GM21717 (cell line): ENCODE measurements around the gene MLST8.
"Not testable (repeated sequence)": the region's sequence is repeated elsewhere in the genome, so short reads cannot be mapped to it uniquely, and the experiment has no call there.

Experiments
- ATAC-seq: cut with Tn5 transposase; IDR thresholded peaks from one replicate; pipeline ENCODE4 v1.9.1; 2021; ENCODE audit warnings: mild to moderate bottlenecking, moderate library complexity; ENCODE audit not compliant: unreplicated experiment

The MLST8 gene

DNA sequence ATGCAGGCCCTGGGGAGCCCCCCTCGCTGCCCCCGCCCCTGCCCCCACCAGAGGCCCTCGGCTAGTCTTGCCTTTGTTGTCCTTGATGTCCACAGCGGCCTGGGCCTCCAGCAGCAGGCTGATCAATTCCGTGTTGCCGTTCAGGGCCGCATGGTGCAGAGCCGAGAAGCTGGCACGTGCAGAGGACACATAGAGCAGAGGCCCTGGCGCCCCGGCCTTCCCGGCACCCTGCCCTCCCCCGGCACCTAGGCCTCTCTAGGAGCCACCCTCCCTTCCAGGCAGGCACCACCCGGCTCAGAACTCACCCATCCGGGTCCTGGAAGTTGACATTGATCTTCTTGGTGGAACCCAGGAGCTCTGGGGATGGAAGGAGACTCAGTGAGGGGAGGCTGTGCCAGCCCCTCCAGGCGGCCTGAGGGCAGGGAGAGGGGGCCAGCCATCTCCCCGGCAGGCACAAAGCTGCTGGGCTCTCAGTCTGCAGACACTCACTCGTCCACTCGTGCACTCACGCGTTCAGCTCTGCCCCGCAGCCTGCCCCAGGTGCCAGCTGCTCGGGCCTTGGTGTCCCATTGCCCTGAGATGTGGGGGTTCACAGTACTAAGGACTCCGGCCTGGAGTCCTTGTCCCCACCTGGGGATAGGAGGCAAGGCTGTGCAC is 15.1 kb upstream of the MLST8 start:
- no peak for ATAC-seq

DNA sequence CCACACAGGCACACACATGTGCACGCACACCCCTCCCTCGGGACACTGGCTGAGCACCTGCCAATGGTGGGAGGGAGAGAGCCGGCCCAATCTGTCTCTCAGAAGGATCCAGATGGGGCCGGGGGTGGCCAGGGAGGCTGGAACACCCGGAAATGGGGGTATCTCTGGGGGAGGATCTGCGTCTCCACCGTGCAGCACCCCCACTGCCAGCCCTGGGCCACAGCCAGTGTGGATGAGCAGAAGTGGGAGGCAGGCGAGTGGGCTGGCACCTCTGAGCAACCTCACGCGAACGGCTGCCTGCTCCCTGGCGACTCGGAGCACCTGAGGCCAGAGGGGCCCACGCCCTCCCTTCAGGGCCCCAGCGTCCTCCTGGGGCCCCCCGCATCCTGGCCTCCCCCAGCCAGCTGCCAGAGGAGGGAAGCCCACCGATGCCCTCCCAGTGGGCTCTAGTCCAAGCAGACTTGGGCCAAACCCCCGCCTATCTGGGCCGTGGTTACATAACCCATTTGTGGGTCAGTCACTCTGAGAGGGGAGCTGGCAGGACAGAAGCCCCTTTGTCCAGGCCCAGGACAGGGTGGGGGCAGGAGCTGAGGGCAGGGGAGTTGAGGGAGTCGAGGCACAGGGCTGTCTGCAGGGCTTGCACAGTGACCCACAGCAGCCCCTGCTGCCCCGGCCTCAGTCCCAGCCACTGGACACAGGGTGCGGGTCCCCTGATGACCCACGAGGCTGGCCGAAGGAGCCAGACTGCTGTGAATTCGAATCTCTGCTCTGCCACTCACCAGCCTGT is 14.4 kb upstream of the MLST8 start:
- no peak for ATAC-seq

DNA sequence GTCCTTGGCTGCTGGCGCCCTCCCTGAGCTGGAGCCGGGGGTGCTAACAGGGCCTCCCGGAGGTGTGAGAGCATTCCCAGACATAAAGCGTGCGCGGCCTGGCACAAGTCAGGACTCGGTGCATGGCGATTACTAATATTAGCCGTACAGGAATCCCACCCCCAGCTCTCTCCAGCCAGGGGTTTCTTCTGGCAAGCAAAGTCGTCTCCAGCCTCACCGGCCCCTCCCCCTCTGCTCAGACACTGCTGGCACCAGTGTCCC is 13.9 kb upstream of the MLST8 start:
- ATAC-seq: no peak

DNA sequence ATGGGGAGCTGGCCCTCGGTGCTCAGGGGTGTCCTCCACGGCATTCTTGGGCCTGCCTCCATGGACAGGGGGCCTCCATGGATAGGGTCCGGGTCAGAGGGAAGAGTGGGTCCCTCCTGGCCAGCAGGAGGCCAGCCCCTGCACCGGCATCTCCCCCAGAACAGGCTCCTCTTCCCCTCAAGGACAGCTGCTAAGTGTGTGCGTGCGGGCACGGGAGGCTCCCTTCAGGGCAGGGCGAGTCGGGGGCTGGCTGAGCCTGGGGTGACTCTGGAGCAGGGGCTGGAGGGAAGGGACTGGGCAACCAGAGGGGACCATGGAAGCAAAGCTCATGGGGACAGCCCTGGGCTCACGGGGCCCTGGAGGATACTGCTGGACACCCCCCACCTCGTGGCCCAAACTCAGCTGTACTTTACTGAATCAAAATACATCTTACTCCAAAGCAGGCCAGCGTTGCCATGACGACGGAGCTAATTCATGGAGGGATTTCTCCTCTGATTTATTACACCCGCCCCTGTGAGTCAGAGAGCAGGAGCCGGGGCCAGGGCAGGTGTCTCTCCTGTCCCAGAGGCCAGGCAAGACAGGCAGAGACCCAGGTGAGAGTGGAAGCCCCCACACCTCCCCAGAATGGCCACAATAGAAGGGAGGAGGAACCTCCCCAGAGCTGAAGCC is 11.0 kb upstream of the MLST8 start:
- no peak for ATAC-seq

DNA sequence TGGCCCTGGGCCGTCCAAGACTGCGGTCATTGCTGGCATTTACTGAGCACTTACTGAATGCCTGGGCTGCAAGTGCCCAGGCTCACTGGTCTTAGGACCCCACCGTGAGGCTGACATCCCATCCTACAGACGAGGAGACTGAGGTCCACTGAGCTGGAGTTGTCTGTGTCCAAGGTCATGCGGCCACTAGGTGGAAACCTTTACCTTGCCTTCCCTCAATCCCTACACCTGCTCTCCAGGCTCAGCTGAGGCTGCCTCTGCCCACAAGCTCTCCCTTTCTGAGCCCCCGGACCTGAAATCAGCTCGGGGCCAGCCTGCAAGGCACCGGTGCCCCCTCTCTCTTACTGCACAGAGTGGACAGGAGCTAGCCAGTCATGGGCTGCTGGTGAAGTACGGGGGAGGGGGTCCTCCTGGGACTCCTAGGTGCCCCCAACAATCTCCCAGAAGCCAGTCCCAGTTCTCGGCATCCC is 10.4 kb upstream of the MLST8 start:
- ATAC-seq: no peak

DNA sequence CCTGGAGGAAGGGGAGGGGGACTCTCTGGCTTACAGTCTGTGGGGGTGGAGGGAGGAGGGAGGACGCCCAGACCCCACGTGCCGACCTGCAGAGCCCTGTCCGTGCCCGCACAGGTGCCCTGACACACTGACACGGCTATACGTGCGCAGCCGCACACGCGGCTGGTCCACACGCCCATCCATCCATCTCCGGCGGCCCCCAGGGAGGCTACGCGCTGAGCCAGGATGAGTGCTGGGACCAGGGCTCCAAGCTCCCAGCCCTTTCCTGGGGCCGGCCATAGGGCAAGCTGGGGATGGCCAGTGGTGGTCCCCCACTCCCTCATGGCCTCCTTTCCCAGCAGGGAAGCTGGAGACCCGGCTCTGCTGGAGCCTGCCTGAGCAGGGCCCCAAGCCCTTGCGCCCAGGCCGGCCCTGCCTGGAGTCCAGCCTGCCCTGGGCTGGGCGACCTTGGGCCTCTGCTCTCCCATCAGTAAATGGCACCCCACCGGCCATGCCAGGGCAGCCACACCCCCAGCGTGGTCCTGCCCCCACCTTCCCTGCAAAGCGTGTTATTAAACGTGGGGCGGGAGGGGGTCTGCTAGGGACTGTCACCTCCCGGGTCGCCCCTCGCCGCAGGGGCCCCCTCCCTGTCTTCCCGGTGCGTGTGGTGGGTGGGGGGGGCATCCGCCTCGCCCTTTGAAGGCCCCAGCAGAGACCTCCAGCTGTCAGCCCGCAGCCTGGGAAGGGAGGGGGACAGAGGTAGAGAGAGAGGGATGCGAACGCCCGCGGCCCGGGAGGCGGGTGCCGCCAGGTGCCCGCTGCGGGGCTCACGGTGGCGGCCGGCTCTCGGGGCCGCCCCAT is 9.7 kb upstream of the MLST8 start:
- ATAC-seq: no peak

DNA sequence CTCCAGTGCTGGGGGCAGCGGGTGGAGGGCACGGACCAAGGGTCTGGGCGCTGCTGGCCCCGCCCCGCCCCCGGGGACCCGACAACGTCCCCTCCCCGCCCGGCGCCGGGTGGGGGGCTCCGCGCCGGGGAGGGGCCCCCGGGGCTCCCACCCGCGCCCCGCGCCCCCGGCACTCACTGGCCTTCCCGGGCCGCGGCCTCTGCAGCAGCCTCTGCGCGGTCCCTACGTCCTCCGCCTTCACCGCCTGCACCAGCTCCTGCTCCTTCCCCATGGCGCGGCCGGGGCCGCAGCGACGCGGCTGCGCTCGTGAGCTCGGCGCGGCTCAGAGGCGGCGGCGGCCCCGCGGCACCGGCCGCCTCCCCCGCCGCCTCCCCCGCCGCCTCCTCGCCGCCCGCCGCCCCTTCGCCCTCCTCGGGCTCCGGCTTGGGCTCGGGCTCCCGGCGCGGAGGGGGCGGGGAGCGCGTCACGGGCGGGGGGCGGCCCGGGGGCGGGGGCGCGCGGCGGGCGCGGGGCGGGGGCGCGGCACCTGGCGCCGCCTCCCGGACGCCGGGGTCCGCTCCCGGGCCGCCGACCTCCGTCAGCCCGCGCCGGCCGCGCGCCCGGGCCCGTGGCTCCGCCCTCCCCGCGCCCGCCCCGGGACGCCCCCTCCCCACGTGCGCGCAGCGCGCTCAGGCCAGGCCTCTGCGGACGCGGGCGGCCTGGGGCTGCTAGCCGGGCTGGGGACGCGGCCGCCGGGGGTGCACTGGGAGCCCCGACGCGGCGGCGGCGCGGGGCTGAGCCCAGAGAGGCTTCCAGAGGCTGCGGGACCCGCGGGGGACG is 8.9 kb upstream of the MLST8 start, which contains the start of gene CASKIN1:
TSS of gene CASKIN1 (minus strand) at position 444 of the 819 bp plus-strand sequence. CDS start at position 271, 173 bp downstream.
- ATAC-seq: no peak

DNA sequence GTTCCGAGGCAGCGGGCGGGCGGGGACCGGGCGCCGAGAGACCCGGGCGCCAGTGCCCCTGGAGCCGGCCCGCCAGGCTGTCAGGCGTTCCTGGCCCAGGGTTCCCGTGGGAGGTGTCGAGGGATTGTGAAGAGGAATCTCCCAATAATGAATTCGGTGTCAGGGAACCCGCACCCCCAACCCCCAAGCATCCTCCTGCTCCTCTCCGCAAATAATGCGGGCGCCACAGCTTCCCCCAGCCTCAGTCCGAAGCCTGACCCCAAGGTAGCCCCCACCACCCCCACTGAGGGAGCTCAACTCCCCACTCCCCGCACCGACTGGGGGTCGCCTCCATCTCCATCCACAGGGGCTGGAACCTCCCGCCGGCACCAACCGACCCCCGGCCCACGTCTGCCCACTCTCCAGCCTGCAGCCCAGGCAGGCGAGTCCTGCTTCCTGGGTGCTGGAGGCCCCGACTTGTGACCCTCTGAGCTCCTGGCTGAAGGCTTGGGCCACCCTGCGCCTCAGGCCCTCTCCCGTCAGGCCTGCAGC is 8.2 kb upstream of the MLST8 start:
- ATAC-seq: no peak

DNA sequence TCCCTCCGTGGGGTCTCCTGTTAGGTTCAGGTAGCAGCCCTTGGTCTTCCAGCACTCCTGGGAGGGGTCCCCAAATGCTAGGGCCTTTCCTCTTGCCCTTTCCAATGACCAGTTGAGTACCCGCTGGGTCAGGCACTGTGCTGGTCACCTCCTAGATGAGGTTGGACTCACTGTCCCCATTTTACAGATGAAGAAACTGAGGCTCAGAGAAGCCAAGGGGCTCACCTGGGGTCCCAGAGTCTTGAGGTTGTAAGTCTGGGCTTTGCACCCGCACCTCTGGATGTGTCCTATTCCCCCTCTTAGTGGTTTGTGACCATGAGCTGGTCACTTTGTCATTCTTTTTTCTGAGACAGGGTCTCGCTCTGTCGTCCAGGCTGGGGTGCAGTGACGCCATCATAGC is 7.5 kb upstream of the MLST8 start:
- ATAC-seq: no peak

DNA sequence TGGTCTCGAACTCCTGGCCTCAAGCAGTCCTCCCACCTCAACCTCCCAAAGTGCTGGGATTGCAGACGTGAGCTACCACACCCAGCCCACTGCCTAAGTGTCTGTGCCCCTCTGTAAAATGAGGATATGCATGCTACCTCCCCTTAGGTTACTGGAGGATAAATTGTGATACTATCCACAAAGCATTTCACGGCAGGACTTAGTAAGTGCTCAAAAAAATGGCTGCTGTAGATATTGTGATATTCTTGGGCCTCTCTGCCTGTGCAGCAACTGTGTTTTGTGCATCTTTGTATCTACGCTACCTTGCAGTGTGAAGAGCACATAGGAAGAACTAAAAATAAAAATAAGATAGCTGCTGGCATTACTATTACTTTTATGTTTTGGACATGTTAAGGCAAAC is 7.0 kb upstream of the MLST8 start:
- ATAC-seq: no peak

DNA sequence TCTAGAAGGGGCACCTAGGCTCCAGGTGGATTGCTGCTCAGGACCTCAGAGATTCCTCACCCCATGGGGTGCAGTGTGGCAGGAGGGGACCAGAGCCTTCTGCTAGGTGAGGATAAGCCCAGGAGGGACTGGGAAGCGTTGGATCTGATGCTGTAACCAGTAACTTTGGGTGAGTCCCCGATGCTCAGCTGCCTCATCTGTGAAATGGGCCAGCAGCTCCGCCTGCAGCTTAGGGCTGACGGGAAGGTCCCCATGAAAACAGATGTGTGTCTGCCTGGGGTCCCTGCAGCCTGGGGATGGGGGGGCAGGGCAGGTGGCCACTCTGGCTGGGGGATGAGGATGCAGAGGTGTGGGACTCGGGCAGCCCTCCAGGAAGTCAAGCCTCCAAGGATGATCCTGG is 6.2 kb upstream of the MLST8 start:
- no peak for ATAC-seq

DNA sequence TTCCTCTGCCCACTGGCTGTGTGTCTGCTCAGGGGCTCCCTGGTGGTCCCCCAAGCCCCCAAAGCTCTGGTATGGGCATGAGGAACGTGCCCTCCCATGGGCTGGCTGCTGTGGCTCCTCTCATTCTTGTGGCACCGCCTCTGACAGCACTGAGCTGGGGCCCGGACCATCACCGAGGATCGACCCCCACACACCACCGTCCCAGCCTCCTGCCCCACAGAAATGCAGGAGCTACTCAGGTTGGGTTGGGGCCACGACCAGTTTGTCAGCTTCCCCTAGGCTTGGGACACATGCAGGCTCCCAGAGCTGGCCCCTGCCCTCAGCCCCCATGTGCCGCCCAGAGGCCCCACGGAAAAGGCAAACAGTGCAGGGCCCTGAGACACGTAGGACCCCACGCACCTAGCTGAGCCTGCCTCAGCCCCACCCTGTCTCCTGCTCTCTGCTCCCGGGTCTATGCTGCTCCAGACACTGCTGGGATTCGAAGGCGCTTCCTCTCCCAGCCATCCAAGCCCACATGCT is 5.6 kb upstream of the MLST8 start:
- no peak for ATAC-seq

DNA sequence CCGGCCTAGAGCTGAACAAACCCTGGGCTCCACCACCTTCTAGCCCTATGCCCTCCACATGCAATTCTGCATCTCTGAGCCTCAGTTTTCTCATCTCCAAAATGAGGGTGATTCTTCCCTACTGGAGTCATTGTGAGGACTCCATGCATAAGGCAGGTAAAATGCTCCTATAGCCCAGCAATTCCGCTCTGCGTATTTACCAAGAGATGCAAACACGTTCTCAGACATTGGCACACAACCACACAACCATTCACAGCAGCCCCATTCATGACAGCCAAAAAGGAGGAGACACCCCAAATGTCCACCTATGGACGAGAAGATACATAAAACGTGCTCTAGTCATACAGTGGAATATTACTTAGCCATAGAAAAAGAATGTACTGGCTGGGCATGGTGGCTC is 4.9 kb upstream of the MLST8 start:
- no peak for ATAC-seq

DNA sequence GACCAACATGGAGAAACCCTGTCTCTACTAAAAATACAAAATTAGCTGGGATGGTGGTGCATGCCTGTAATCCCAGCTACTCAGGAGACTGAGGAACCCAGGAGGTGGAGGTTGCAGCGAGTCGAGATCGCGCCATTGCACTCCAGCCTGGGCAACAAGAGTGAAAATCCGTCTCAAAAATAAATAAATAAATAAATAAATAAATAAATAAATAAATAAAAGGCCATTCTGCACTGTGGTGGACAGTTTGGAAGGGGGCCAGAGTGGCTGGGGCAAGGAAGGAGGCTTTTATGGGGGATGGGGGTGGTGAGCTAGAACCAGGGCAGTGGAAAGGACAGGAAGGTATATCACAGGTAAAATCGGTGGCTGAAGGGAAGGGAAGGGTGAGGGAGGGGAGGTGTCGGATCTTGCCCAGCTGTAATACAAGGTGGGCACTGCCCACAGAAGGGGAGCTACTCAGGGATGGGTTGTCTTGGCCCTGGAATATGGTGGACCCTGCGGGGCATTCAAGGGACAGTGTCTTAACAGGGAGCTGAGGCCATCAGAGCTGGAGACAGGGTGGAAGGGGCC is 2.0 kb upstream of the MLST8 start:
- ATAC-seq: not testable (repeated sequence)

DNA sequence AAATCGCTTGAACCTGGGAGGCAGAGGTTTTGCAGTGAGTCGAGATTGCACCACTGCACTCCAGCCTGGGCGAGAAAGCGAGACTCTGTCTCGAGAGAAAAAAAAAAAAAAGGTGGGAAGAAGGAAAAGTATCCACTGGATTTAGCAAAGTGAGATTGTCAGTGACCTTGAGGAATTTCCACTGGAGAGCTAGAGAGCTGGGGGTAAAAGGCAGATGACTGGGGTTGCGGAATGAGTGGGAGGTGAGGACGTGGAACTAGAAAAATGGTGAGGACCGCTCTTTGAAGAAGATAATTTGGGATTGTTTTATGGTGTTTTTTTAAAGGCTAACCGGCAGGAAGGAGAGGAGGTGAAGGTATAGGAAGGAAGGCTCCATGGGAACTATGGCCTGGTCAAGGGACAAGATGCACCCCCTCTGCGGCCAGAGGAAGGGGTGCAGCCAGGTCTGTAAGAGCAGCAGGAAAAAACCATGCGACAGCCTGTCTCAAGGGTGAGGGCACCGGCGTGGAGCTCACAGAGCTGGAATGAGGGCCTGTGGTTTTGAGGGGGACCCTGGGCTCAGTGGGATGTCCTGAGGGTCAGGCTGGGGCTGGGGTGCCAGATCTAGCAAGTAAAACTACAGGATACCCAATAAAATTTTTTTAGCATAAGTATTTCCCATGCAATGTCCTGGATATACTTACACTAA is 694 bp upstream of the MLST8 start:
- no peak for ATAC-seq

DNA sequence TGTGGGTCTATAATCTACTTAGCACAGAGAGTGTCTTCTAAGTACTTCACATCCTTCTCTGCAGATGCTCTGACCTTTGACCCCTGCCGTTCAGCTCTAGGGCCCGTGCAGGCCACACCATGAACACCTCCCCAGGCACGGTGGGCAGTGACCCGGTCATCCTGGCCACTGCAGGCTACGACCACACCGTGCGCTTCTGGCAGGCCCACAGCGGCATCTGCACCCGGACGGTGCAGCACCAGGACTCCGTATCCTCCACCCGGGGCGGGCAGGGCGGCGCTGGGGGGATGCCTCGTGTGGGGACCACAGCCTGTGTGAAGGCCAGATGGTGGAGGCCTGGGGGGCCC is 686 bp downstream of the MLST8 start:
- peak; percentile 12 for ATAC-seq

DNA sequence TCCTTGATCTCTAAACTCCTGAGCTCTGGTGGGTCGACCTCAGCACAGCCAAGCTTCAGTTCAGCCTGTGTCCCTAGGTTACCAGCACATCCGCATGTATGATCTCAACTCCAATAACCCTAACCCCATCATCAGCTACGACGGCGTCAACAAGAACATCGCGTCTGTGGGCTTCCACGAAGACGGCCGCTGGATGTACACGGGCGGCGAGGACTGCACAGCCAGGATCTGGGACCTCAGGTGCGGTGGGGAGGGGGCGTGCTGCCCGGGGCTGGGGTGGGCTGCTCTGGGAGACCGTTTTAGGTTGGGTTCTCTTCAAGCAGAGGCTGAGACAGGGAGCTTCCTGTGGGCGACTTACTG is 1.1 kb downstream of the MLST8 start:
- no peak for ATAC-seq

DNA sequence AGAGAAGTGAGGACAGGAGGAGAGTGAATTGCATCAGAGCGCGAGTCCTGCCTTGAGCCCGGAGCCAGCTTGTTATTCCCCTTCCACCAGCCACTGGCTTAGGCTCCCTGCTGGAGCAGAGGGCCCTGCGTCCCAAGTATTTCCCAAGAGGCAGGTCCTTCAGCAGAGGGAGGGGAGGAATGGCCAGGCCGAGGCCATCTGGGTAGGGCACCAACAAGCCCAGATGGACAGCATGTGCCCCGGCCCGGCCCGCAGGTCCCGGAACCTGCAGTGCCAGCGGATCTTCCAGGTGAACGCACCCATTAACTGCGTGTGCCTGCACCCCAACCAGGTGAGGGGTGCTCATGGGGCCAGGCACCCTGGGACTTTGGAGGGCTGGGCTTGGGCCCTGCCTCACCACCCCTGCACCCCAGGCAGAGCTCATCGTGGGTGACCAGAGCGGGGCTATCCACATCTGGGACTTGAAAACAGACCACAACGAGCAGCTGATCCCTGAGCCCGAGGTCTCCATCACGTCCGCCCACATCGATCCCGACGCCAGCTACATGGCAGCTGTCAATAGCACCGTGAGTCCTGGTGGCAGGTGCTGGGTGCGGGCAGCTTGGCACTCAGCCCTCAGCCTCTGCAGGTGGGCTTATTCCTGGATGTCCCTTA is 1.7 kb downstream of the MLST8 start:
- ATAC-seq: no peak

DNA sequence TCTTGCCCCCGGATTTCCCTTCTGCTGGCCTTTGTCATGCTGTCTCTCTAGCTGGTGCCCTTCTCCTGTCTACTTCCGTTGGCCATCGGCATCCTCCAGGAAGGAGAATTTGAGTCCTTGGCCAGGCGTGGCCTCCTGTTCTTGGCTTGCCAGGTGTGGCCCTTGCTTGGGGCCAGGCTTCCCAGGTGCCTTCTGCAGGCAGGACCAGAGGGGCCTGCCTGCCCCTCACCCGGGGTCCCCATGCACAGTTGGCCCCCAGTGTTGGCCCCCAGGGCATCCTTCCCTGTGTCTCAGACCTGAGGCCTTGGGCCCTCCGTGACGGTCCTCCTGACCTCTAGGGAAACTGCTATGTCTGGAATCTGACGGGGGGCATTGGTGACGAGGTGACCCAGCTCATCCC is 2.6 kb downstream of the MLST8 start:
- no peak for ATAC-seq
